CMK (cell line): ENCODE measurements around the gene SPDEF.

Experiments
- DNase-seq: peaks from one replicate; pipeline ENCODE4 v3.0.0-alpha.2; 2010; ENCODE audit warnings: low read depth

SPDEF gene

GRCh38 chr6:34556031-34556471 lies at the start of gene SPDEF:
Gene SPDEF, minus strand, starts transcription at chr6:34556329. Its CDS starts 11,874 bp downstream, at chr6:34544455.
- DNase-seq: no peak

GRCh38 chr6:34603707-34604106 lies 47.6 kb upstream of the SPDEF start:
- DNase-seq: no peak

- no peak for DNase-seq
Measured at GRCh38 chr6:34602318-34603111, 46.4 kb upstream of the SPDEF start.

GRCh38 chr6:34601706-34602105 lies 45.6 kb upstream of the SPDEF start:
- no peak for DNase-seq

GRCh38 chr6:34600796-34601195 lies 44.7 kb upstream of the SPDEF start:
- DNase-seq: no peak

GRCh38 chr6:34600101-34600500 lies 44.0 kb upstream of the SPDEF start:
- DNase-seq: no peak

- DNase-seq: no peak
Measured at GRCh38 chr6:34598712-34599111, 42.6 kb upstream of the SPDEF start.

- no peak for DNase-seq
Measured at GRCh38 chr6:34597605-34598353, 41.6 kb upstream of the SPDEF start.

GRCh38 chr6:34596798-34597197 lies 40.7 kb upstream of the SPDEF start:
- no peak for DNase-seq

GRCh38 chr6:34595332-34596184 lies 39.4 kb upstream of the SPDEF start:
- no peak for DNase-seq

- DNase-seq: no peak
Measured at GRCh38 chr6:34593701-34594100, 37.6 kb upstream of the SPDEF start.

- DNase-seq: no peak
Measured at GRCh38 chr6:34592208-34592952, 36.3 kb upstream of the SPDEF start.

- no peak for DNase-seq
Measured at GRCh38 chr6:34589691-34590090, 33.6 kb upstream of the SPDEF start.

- no peak for DNase-seq
Measured at GRCh38 chr6:34589140-34589539, 33.0 kb upstream of the SPDEF start.

GRCh38 chr6:34587851-34588250 lies 31.7 kb upstream of the SPDEF start:
- no peak for DNase-seq

GRCh38 chr6:34587325-34587724 lies 31.2 kb upstream of the SPDEF start:
- DNase-seq: no peak

GRCh38 chr6:34586327-34587040 lies 30.4 kb upstream of the SPDEF start:
- no peak for DNase-seq

GRCh38 chr6:34585512-34586061 lies 29.5 kb upstream of the SPDEF start:
- no peak for DNase-seq

GRCh38 chr6:34585108-34585507 lies 29.0 kb upstream of the SPDEF start:
- no peak for DNase-seq

- DNase-seq: no peak
Measured at GRCh38 chr6:34584694-34585093, 28.6 kb upstream of the SPDEF start.
